Activated T-cell treated with anti-CD3 and anti-CD28 coated beads, Interleukin-2, amount 50 U/mL, for 24 hours (primary cell): Measurements from ENCODE around the gene SUFU.

Experiments
- DNase-seq: peaks from one replicate; pipeline ENCODE4 v3.0.0-alpha.2; 2020
- H3K27ac Mint-ChIP-seq: 2 replicates; pipeline ENCODE4 v1.8.0; 2020; ENCODE audit warnings: mild to moderate bottlenecking, mixed read lengths
- H3K27me3 Mint-ChIP-seq: 2 replicates; pipeline ENCODE4 v1.8.0; 2020; ENCODE audit warnings: mixed read lengths
- H3K36me3 Mint-ChIP-seq: 2 replicates; pipeline ENCODE4 v1.8.0; 2020; ENCODE audit warnings: low read depth, mixed read lengths
- H3K4me1 Mint-ChIP-seq: 2 replicates; pipeline ENCODE4 v1.8.0; 2020; ENCODE audit warnings: low read depth, mixed read lengths
- H3K4me3 Mint-ChIP-seq: 2 replicates; pipeline ENCODE4 v1.8.0; 2020; ENCODE audit warnings: mild to moderate bottlenecking, moderate library complexity, mixed read lengths
- H3K9me3 Mint-ChIP-seq: 2 replicates; pipeline ENCODE4 v1.8.0; 2020; ENCODE audit warnings: mixed read lengths

The SUFU gene

GRCh38 chr10:102677331-102678067, 173.7 kb downstream of the SUFU start:
- H3K27ac Mint-ChIP-seq = no peak overlapping the region
- peaks cover 52% of the 10 kb centered on the region for H3K4me1 Mint-ChIP-seq

GRCh38 chr10:102678068-102678400, 174.3 kb downstream of the SUFU start:
- DNase-seq = no peak
- no peaks in the 10 kb centered on the region for H3K27me3 Mint-ChIP-seq
- peaks cover 51% of the 10 kb centered on the region for H3K4me1 Mint-ChIP-seq
- H3K36me3 Mint-ChIP-seq = peaks cover 14% of the 10 kb centered on the region
- no peak overlapping the region for H3K4me3 Mint-ChIP-seq
- H3K27ac Mint-ChIP-seq = no peak overlapping the region
- H3K9me3 Mint-ChIP-seq = no peaks in the 10 kb centered on the region

More at GRCh38 chr10:102677331-102678067, 173.7 kb downstream of the SUFU start:
- peaks cover 14% of the 10 kb centered on the region for H3K36me3 Mint-ChIP-seq
- no peaks in the 10 kb centered on the region for H3K27me3 Mint-ChIP-seq
- H3K9me3 Mint-ChIP-seq = no peaks in the 10 kb centered on the region
- H3K4me3 Mint-ChIP-seq = no peak overlapping the region
- no peak for DNase-seq

DNA sequence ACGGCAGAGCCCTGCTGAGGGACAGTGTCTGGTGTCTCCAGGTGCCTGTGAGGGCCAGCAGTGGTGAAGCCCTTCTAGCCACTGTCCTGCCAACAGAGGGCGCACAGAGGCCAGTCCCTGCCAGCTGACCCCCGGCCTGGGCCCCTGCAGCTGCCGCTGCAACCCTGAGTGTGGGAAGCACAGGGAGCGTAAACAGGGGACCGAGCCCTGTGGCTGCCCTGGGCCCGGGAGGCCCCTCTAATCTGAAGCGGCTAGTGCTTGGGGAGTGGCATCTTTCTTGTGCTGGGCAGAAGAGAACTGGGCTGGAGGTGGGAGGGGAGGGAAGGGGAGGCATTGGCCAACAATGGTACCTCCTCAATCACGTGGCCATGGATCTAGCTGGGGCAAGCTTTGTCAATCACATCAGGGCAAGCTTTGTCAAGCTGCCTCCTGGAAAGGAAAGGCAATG, 175.1 kb downstream of the SUFU start:
- DNase-seq = no peak
- peaks cover 43% of the 10 kb centered on the region for H3K4me1 Mint-ChIP-seq
- no peak overlapping the region for H3K4me3 Mint-ChIP-seq
- peaks cover 19% of the 10 kb centered on the region for H3K36me3 Mint-ChIP-seq
- no peak overlapping the region for H3K27ac Mint-ChIP-seq
- H3K27me3 Mint-ChIP-seq = no peaks in the 10 kb centered on the region
- no peaks in the 10 kb centered on the region for H3K9me3 Mint-ChIP-seq

- no peaks in the 10 kb centered on the region for H3K27me3 Mint-ChIP-seq
- DNase-seq = no peak
- peaks cover 21% of the 10 kb centered on the region for H3K36me3 Mint-ChIP-seq
- no peak overlapping the region for H3K4me3 Mint-ChIP-seq
- peaks cover 37% of the 10 kb centered on the region for H3K4me1 Mint-ChIP-seq
- no peaks in the 10 kb centered on the region for H3K9me3 Mint-ChIP-seq
- no peak overlapping the region for H3K27ac Mint-ChIP-seq
Observed at GRCh38 chr10:102679596-102679995, 175.8 kb downstream of the SUFU start.

DNA sequence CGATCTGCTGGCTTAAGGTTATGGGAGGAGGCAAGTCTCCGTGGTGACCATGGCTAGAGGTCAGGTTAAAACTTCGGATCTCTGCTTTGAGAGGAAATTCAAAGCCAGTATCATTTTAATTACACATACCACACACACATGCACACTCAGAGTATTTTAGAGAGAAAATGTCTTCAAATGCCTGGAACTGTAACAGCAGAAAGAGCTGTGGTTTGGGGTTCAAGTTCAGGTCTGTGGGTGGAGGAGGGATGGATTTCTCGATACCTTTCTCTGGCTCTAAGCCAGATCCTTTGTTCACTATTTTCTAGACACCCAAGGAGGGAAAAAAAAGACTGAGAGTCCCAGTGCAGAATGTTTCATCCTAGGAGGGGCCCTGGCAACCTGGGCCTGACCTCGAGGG, 177.9 kb downstream of the SUFU start:
- Mint-ChIP-seq H3K27me3 (no peaks in the 10 kb centered on the region), H3K27ac (peak overlapping the region; percentile 22), H3K4me3 (no peak overlapping the region), H3K9me3 (no peaks in the 10 kb centered on the region), H3K36me3 (peaks cover 28% of the 10 kb centered on the region), H3K4me1 (peaks cover 16% of the 10 kb centered on the region)
- no peak for DNase-seq

- Mint-ChIP-seq H3K27me3 (no peaks in the 10 kb centered on the region), H3K36me3 (peaks cover 28% of the 10 kb centered on the region), H3K9me3 (no peaks in the 10 kb centered on the region), H3K4me3 (no peak overlapping the region), H3K4me1 (peaks cover 15% of the 10 kb centered on the region), H3K27ac (no peak overlapping the region)
- no peak for DNase-seq
Observed at GRCh38 chr10:102682416-102682815, 178.6 kb downstream of the SUFU start.

GRCh38 chr10:102682981-102683380, 179.2 kb downstream of the SUFU start:
- H3K36me3 Mint-ChIP-seq = peaks cover 30% of the 10 kb centered on the region
- no peaks in the 10 kb centered on the region for H3K27me3 Mint-ChIP-seq
- H3K27ac Mint-ChIP-seq = no peak overlapping the region
- no peak for DNase-seq
- no peak overlapping the region for H3K4me3 Mint-ChIP-seq
- H3K4me1 Mint-ChIP-seq = peaks cover 15% of the 10 kb centered on the region
- H3K9me3 Mint-ChIP-seq = no peaks in the 10 kb centered on the region
